GM23338 (cell line): ENCODE measurements around the gene SMIM5. TPM values are rescaled to one million over a fixed set of nuclear protein-coding genes. Genes with fewer than 3 reads are reported as not detected.

Experiments
- ATAC-seq: fragments of 200-7000 bp; cut with Tn5 transposase; 3 replicates; pipeline ENCODE4 v1.9.1; 2020
- DNase-seq: peaks from one replicate; pipeline ENCODE4 v3.0.0-alpha.2; 2015; ENCODE audit warnings: low spot score
- H2AFZ ChIP-seq: fragments of 200-600 bp; sonication (generic); 2 replicates; pipeline ENCODE4 v1.8.0; 2016; ENCODE audit warnings: antibody characterized with exemption, mild to moderate bottlenecking, moderate library complexity
- H3F3A ChIP-seq: fragments of 200-600 bp; sonication (generic); replicated peaks from 2 replicates; pipeline ENCODE4 v1.8.0; 2017; ENCODE audit warnings: antibody characterized with exemption, mixed run types, low read depth
- H3K27ac ChIP-seq: fragments of 200-600 bp; sonication (generic); 2 replicates; pipeline ENCODE4 v1.6.1; 2016; ENCODE audit warnings: low read depth
- H3K27me3 ChIP-seq: fragments of 200-600 bp; sonication (generic); 2 replicates; pipeline ENCODE4 v1.8.0; 2016; ENCODE audit warnings: mild to moderate bottlenecking, mixed run types, moderate library complexity; ENCODE audit not compliant: insufficient read depth
- H3K36me3 ChIP-seq: fragments of 200-600 bp; sonication (generic); 2 replicates; pipeline ENCODE4 v1.8.0; 2016; ENCODE audit warnings: mild to moderate bottlenecking; ENCODE audit not compliant: insufficient read depth
- H3K4me1 ChIP-seq: fragments of 200-600 bp; sonication (generic); 2 replicates; pipeline ENCODE4 v1.8.0; 2016; ENCODE audit warnings: mild to moderate bottlenecking, moderate library complexity; ENCODE audit not compliant: insufficient read depth
- H3K4me2 ChIP-seq: fragments of 200-600 bp; sonication (generic); 2 replicates; pipeline ENCODE4 v1.7.1; 2017; ENCODE audit warnings: mixed run types
- H3K4me3 ChIP-seq: fragments of 200-600 bp; sonication (generic); 2 replicates; pipeline ENCODE4 v1.6.1; 2016; ENCODE audit warnings: mixed run types
- H3K79me2 ChIP-seq: fragments of 200-600 bp; sonication (generic); replicated peaks from 2 replicates; pipeline ENCODE4 v1.8.0; 2017; ENCODE audit warnings: mild to moderate bottlenecking; ENCODE audit not compliant: insufficient read depth
- H3K9me2 ChIP-seq: fragments of 200-600 bp; sonication (generic); 2 replicates; pipeline ENCODE4 v1.8.0; 2017; ENCODE audit not compliant: insufficient read depth
- H4K20me1 ChIP-seq: fragments of 200-600 bp; sonication (generic); replicated peaks from 2 replicates; pipeline ENCODE4 v1.8.0; 2017; ENCODE audit warnings: mild to moderate bottlenecking; ENCODE audit not compliant: insufficient read depth
- H3K27ac Mint-ChIP-seq: 2 replicates; pipeline ENCODE4 v1.8.0; 2020; ENCODE audit warnings: inconsistent platforms, mild to moderate bottlenecking, moderate library complexity, mixed read lengths
- H3K27me3 Mint-ChIP-seq: 3 replicates; pipeline ENCODE4 v1.8.0; 2022; ENCODE audit warnings: low read depth, mild to moderate bottlenecking, moderate library complexity, mixed read lengths, inconsistent platforms; ENCODE audit not compliant: insufficient read depth, poor library complexity
- H3K36me3 Mint-ChIP-seq: 3 replicates; pipeline ENCODE4 v1.8.0; 2021; ENCODE audit warnings: low read depth, mild to moderate bottlenecking, inconsistent platforms, moderate library complexity, mixed read lengths
- H3K4me1 Mint-ChIP-seq: 3 replicates; pipeline ENCODE4 v1.8.0; 2020; ENCODE audit warnings: mild to moderate bottlenecking, inconsistent platforms, mixed read lengths
- H3K4me3 Mint-ChIP-seq: 3 replicates; pipeline ENCODE4 v1.8.0; 2021; ENCODE audit warnings: moderate library complexity, mild to moderate bottlenecking, inconsistent platforms, mixed read lengths
- H3K9me3 Mint-ChIP-seq: 3 replicates; pipeline ENCODE4 v1.8.0; 2020; ENCODE audit warnings: moderate library complexity, mild to moderate bottlenecking, inconsistent platforms, mixed read lengths
- CREB1 ChIP-seq: fragments of 250-450 bp; sonication (Bioruptor Pico); IDR thresholded peaks from 2 replicates; pipeline ENCODE4 v1.5.0; 2020; ENCODE audit warnings: low read depth, mild to moderate bottlenecking, moderate library complexity
- CTCF ChIP-seq, 2 experiments: fragments of 200-600 bp in 1 of 2; sonication (generic) in 1 of 2; conservative IDR thresholded peaks; 2 replicates each; pipeline versions ENCODE4 v1.5.1 to v1.6.1; 2016 to 2017; ENCODE audit warnings: antibody characterized with exemption in 2 of 2, low read depth in 2 of 2, mild to moderate bottlenecking in 2 of 2, moderate library complexity in 1 of 2
- ETS1 ChIP-seq: IDR thresholded peaks from 2 replicates; pipeline ENCODE4 v1.6.1; 2016; ENCODE audit warnings: antibody characterized with exemption
- EZH2 ChIP-seq: fragments of 200-600 bp; sonication (generic); IDR thresholded peaks from one replicate; pipeline ENCODE4 v1.8.0; 2017; ENCODE audit warnings: antibody characterized with exemption, mild to moderate bottlenecking, low read depth; ENCODE audit not compliant: unreplicated experiment
- EZH2phosphoT487 ChIP-seq: fragments of 200-600 bp; sonication (generic); IDR thresholded peaks from one replicate; pipeline ENCODE4 v1.8.1; 2018; ENCODE audit warnings: antibody characterized with exemption; ENCODE audit not compliant: unreplicated experiment
- JUNB ChIP-seq: IDR thresholded peaks from one replicate; pipeline ENCODE4 v1.6.1; 2016; ENCODE audit warnings: antibody characterized with exemption; ENCODE audit not compliant: unreplicated experiment
- POLR2AphosphoS5 ChIP-seq: IDR thresholded peaks from 2 replicates; pipeline ENCODE4 v1.6.1; 2016; ENCODE audit warnings: antibody characterized with exemption, low read depth
- STAT1 ChIP-seq: IDR thresholded peaks from one replicate; pipeline ENCODE4 v1.6.1; 2016; ENCODE audit warnings: antibody characterized with exemption; ENCODE audit not compliant: unreplicated experiment
- ZNF331 ChIP-seq: fragments of 250-450 bp; sonication (Bioruptor Pico); IDR thresholded peaks from 2 replicates; pipeline ENCODE4 v1.5.0; 2020; ENCODE audit warnings: low read depth, mild to moderate bottlenecking, moderate library complexity
- ZNF462 ChIP-seq: fragments of 250-450 bp; sonication (Bioruptor Pico); IDR thresholded peaks from 2 replicates; pipeline ENCODE4 v1.5.0; 2020; ENCODE audit warnings: mild to moderate bottlenecking, moderate library complexity
- polyA plus RNA-seq: library from polyadenylated mRNA; unstranded; fragments of >200 nt; fragmentation: Nextera tagmentation; extraction: Ambion mirVana; gene quantifications from 2 replicates; pipeline ENCODE4 v1.2.1, GENCODE V29; 2016
- total RNA-seq: library from RNA; depleted of rRNA; stranded (reverse); fragments of >200 nt; shearing (Covaris generic); gene quantifications from 2 replicates; pipeline ENCODE4 v1.2.3, GENCODE V29; 2014

Gene SMIM5
- total and polyA plus RNA-seq, 2 experiments from 2014 or later, result 0.16 TPM; not detected in 1

GRCh38 chr17:75658237-75658636 is 25.0 kb downstream of the SMIM5 start:
- H3K27ac ChIP-seq, result no peak overlapping the region
- TF ChIP-seq ZNF462 (no peak), CTCF (conservative IDR thresholded peaks at IDR 0.05; ENCODE audit: low read depth in 2 of 2) (no peak), CREB1 (CRISPR knock-in tag) (no peak), EZH2phosphoT487 (no peak), STAT1 (no peak), ETS1 (no peak), EZH2 (no peak), JUNB (no peak), ZNF331 (CRISPR knock-in tag) (no peak), POLR2AphosphoS5 (no peak)
- H3K4me3 ChIP-seq, result no peak overlapping the region
- Mint-ChIP-seq H3K36me3 (peaks cover 38% of the 10 kb centered on the region), H3K4me1 (no peaks in the 10 kb centered on the region), H3K9me3 (no peaks in the 10 kb centered on the region), H3K27me3 (no peaks in the 10 kb centered on the region), H3K27ac (no peak overlapping the region), H3K4me3 (no peak overlapping the region)
- H3K36me3 ChIP-seq, result no peaks in the 10 kb centered on the region
- peaks cover 4% of the 10 kb centered on the region; the same call in 1 of the 2 replicates for H4K20me1 ChIP-seq
- 0 out of 2 replicates have a peak, but pooled peaks cover 3% of the 10 kb centered on the region for H3F3A ChIP-seq
- ATAC-seq, result no peak
- no peaks in the 10 kb centered on the region for H3K4me1 ChIP-seq
- DNase-seq, result no peak
- no peak overlapping the region for H2AFZ ChIP-seq
- no peak overlapping the region for H3K4me2 ChIP-seq
- no peaks in the 10 kb centered on the region for H3K27me3 ChIP-seq
- no peaks in the 10 kb centered on the region for H3K9me2 ChIP-seq
- no peaks in the 10 kb centered on the region for H3K79me2 ChIP-seq
